ENCODE data around the gene LACC1.
A peak's percentile ranks its signal among the peaks of the same experiment; 100 is the strongest.

LACC1 gene

DNA sequence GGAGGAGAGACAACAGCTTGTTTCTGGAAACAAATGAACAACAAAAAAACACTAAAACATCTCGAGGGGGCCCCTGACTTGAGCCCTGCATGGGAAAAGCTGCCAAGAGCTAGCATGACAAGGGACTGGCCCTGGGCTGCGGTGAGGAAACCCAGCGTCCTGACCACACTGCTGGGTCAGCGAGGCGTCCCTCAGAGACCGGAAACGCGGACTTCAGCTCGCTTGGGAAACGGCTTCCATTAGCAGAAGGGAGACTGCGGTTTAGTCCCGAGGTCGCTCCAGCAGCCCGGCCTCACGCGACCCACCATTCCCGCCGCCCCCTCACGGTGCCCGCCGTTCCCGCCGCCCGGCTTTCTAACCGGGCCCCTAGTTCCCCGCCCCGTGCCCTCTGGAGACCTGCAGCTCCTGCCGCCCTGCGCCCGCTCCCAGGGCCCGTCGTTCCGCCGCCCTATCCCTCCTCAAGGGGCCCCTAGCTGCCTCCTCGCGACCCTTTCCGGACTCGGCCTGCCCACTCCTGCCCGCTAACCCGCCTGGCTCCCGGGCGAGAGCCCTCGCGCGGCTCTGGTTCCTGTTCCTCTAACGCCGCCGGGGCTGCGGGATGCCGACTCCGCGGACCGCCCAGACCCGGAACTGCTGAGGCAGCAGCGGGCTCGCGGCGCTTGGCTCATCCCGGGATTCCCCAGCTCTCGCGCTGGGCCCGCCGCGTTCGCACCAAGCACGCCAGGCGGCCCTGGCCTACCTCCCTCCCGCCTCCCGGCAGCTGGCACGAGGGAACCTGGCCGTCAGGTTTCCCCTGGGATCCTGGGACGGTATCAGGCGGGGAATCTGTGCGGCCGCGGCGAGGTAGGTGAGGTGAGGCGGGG, 581 bp upstream of the LACC1 start, which contains the start of gene CCDC122:
TSS of gene CCDC122 (minus strand) at position 849 of the 863 bp plus-strand sequence. CDS start 10,364 bp downstream, outside the sequence.
- TF ChIP-seq, protein P1, sequence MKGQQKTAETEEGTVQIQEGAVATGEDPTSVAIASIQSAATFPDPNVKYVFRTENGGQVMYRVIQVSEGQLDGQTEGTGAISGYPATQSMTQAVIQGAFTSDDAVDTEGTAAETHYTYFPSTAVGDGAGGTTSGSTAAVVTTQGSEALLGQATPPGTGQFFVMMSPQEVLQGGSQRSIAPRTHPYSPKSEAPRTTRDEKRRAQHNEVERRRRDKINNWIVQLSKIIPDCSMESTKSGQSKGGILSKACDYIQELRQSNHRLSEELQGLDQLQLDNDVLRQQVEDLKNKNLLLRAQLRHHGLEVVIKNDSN (IDR thresholded peaks at IDR 0.05), result no peak
- TF ChIP-seq, protein P2, sequence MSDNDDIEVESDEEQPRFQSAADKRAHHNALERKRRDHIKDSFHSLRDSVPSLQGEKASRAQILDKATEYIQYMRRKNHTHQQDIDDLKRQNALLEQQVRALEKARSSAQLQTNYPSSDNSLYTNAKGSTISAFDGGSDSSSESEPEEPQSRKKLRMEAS (IDR thresholded peaks at IDR 0.05), result peak; percentile 96

DNA sequence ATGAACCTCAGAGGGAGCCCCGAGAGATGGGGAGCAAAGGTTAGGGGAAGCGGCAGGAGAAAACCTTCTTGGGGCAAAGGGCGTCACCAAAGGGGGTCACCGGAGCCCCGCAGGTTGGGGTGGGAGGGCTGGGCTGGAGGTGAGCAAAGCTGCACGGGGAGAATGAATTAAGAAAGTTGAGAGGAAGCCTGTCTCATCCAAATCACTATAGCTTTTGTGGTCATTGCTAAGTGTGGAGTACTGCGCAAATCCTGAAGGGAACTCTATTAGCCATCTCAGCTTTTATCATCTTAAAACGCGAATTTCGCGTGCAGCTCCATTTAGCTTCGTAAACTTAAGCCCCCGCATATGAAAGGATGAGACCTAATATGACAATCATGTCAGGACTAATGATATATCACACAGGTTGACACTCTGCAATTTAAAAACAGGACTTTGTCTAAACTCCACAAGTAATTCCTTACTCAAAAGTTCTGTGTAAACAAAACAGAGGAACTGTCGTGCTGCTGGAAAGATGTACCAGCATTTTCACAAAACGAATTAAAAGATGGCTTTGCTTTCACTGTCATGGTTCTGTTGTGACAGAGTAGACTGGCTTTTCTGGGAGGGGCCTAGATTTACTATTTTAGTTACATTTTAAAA, 631 bp downstream of the LACC1 start:
- no peak for TF ChIP-seq TEAD4 (IDR thresholded peaks at IDR 0.05)
- no peak for TF ChIP-seq TCF12 (IDR thresholded peaks at IDR 0.05; ENCODE audit: low read depth)
- TF ChIP-seq, protein P1 (IDR thresholded peaks at IDR 0.05), result no peak
- TF ChIP-seq CEBPB (IDR thresholded peaks at IDR 0.05), result no peak
- TF ChIP-seq EP300 (IDR thresholded peaks at IDR 0.05; ENCODE audit: borderline replicate concordance), result no peak
- TF ChIP-seq TAF1 (IDR thresholded peaks at IDR 0.05; ENCODE audit: low read depth), result no peak
- no peak for TF ChIP-seq CREB1 (IDR thresholded peaks at IDR 0.05; ENCODE audit: low read depth)
- TF ChIP-seq, protein P2 (IDR thresholded peaks at IDR 0.05), result no peak
- no peak for TF ChIP-seq NFIC (IDR thresholded peaks at IDR 0.05)
- no peak for TF ChIP-seq EGR1 (IDR thresholded peaks at IDR 0.05)
- TF ChIP-seq, protein P3, sequence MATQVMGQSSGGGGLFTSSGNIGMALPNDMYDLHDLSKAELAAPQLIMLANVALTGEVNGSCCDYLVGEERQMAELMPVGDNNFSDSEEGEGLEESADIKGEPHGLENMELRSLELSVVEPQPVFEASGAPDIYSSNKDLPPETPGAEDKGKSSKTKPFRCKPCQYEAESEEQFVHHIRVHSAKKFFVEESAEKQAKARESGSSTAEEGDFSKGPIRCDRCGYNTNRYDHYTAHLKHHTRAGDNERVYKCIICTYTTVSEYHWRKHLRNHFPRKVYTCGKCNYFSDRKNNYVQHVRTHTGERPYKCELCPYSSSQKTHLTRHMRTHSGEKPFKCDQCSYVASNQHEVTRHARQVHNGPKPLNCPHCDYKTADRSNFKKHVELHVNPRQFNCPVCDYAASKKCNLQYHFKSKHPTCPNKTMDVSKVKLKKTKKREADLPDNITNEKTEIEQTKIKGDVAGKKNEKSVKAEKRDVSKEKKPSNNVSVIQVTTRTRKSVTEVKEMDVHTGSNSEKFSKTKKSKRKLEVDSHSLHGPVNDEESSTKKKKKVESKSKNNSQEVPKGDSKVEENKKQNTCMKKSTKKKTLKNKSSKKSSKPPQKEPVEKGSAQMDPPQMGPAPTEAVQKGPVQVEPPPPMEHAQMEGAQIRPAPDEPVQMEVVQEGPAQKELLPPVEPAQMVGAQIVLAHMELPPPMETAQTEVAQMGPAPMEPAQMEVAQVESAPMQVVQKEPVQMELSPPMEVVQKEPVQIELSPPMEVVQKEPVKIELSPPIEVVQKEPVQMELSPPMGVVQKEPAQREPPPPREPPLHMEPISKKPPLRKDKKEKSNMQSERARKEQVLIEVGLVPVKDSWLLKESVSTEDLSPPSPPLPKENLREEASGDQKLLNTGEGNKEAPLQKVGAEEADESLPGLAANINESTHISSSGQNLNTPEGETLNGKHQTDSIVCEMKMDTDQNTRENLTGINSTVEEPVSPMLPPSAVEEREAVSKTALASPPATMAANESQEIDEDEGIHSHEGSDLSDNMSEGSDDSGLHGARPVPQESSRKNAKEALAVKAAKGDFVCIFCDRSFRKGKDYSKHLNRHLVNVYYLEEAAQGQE (IDR thresholded peaks at IDR 0.05; ENCODE audit: low read depth), result no peak
- no peak for TF ChIP-seq FOXM1 (IDR thresholded peaks at IDR 0.05; ENCODE audit: borderline replicate concordance, low read depth)

DNA sequence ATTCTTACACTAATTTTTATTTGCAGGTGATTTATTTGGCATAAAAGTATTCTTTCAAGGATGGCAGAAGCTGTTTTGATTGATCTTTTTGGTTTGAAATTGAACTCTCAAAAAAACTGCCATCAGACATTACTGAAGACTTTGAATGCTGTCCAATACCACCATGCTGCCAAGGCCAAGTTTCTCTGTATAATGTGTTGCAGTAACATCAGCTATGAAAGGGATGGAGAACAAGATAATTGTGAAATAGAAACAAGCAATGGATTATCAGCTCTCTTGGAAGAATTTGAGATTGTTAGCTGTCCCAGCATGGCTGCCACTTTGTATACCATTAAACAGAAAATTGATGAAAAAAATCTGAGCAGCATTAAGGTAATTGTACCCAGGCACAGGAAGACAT, 1.2 kb downstream of the LACC1 start:
- no peak for TF ChIP-seq CREB1 (IDR thresholded peaks at IDR 0.05; ENCODE audit: low read depth)
- TF ChIP-seq ZBTB7A (IDR thresholded peaks at IDR 0.05; ENCODE audit: low read depth), result no peak
- TF ChIP-seq YY1 (IDR thresholded peaks at IDR 0.05; ENCODE audit: low read depth), result no peak
- TF ChIP-seq TAF1 (IDR thresholded peaks at IDR 0.05; ENCODE audit: low read depth), result no peak
- TF ChIP-seq TCF12 (IDR thresholded peaks at IDR 0.05; ENCODE audit: low read depth), result no peak
- no peak for TF ChIP-seq FOXM1 (IDR thresholded peaks at IDR 0.05; ENCODE audit: borderline replicate concordance, low read depth)
- no peak for TF ChIP-seq RAD21 (IDR thresholded peaks at IDR 0.05; ENCODE audit: low read depth)
- TF ChIP-seq CEBPB (IDR thresholded peaks at IDR 0.05), result no peak
- no peak for TF ChIP-seq TEAD4 (IDR thresholded peaks at IDR 0.05)
- TF ChIP-seq EGR1 (IDR thresholded peaks at IDR 0.05), result no peak
- TF ChIP-seq, protein P2 (IDR thresholded peaks at IDR 0.05), result no peak
- TF ChIP-seq, protein P3 (IDR thresholded peaks at IDR 0.05; ENCODE audit: low read depth), result no peak
- TF ChIP-seq NFIC (IDR thresholded peaks at IDR 0.05), result no peak
- no peak for TF ChIP-seq EP300 (IDR thresholded peaks at IDR 0.05; ENCODE audit: borderline replicate concordance)
- TF ChIP-seq, protein P1 (IDR thresholded peaks at IDR 0.05), result no peak

DNA sequence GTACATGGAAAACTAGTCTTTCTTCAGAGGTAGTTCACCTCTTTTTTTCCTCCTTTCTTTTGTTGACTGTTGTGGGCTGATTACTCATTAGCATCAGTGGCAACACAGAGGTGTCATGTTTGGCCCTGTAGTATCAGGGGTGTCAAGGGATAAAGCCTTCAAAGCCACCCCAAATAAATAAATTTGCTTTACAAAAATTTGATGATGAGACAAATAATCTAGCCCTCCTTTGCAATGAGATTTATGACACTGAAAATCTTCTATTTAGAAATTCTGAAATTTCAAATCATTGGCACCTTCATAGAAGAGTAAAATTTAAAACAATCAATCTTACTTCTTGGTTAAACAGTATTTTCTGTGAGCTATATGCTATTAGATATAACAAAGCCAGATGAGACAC, 1.9 kb downstream of the LACC1 start:
- no peak for TF ChIP-seq YY1 (IDR thresholded peaks at IDR 0.05; ENCODE audit: low read depth)
- TF ChIP-seq TAF1 (IDR thresholded peaks at IDR 0.05; ENCODE audit: low read depth), result no peak
- TF ChIP-seq CEBPB (IDR thresholded peaks at IDR 0.05), result no peak
- no peak for TF ChIP-seq FOXM1 (IDR thresholded peaks at IDR 0.05; ENCODE audit: borderline replicate concordance, low read depth)
- no peak for TF ChIP-seq EGR1 (IDR thresholded peaks at IDR 0.05)

DNA sequence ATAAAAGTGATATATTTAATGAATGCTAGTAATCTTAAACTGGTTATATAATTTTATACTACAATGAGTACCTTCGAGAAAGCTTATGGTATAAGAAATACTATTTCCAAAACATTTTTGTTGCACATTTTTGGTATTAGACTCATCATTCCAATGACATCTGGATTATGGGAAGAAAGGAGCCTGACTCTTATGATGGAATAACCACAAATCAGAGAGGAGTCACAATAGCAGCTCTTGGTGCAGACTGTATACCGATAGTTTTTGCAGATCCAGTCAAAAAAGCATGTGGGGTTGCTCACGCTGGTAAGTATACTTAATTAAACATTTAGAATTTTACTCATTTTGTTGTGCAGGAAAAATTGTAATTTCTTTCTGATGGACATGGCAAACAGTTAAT, 3.9 kb downstream of the LACC1 start:
- no peak for TF ChIP-seq YY1 (IDR thresholded peaks at IDR 0.05; ENCODE audit: low read depth)
- TF ChIP-seq FOXM1 (IDR thresholded peaks at IDR 0.05; ENCODE audit: borderline replicate concordance, low read depth), result no peak
- no peak for TF ChIP-seq CEBPB (IDR thresholded peaks at IDR 0.05)
- TF ChIP-seq TCF12 (IDR thresholded peaks at IDR 0.05; ENCODE audit: low read depth), result no peak
- TF ChIP-seq, protein P3 (IDR thresholded peaks at IDR 0.05; ENCODE audit: low read depth), result no peak
